ENCODE data around the gene APBA1.

APBA1 gene

DNA sequence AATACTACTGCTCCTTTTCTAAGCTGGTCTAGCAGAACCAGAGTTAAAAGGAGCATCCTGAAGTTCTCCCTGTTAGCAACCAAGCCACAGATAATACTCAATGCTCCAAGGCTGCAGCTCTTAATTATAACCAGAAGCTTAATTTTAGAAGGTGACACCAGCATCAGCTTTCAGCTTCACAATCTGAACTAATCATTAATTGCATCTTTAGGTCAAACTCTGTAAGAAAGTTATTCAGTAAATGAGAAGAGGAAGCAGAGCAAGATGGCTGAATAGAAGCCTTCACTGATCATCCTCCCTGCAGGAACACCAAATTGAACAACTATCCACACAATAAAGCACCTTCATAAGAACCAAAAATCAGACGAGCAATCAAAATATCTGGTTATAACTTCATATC, 38.5 kb downstream of the APBA1 start:
- no peaks in the 10 kb centered on the region for H3K9me3 ChIP-seq (ENCODE audit: control insufficient read depth, low read length)
- no peak overlapping the region for H3K4me3 ChIP-seq (ENCODE audit: extremely low read depth, insufficient read depth, low read length, poor library complexity, severe bottlenecking)
- H3K27ac ChIP-seq (ENCODE audit: low read depth, low read length, severe bottlenecking) = no peak overlapping the region
- H3K4me1 ChIP-seq (ENCODE audit: control insufficient read depth, insufficient read depth, low read length, poor library complexity, severe bottlenecking) = no peaks in the 10 kb centered on the region
- WGBS, 2 experiments (ENCODE audit: insufficient coverage in 2 of 2) = no CpG with 5 or more reads among the region's 1 CpG
- H3K36me3 ChIP-seq (ENCODE audit: control insufficient read depth, insufficient read depth, low read length) = no peaks in the 10 kb centered on the region

- Histone ChIP-seq H3K36me3 (ENCODE audit: control insufficient read depth, insufficient read depth, low read length) (no peaks in the 10 kb centered on the region), H3K9me3 (ENCODE audit: control insufficient read depth, low read length) (no peaks in the 10 kb centered on the region), H3K4me1 (ENCODE audit: control insufficient read depth, insufficient read depth, low read length, poor library complexity, severe bottlenecking) (no peaks in the 10 kb centered on the region), H3K27ac (ENCODE audit: low read depth, low read length, severe bottlenecking) (no peak overlapping the region), H3K4me3 (ENCODE audit: extremely low read depth, insufficient read depth, low read length, poor library complexity, severe bottlenecking) (no peak overlapping the region)
- WGBS, 2 experiments (ENCODE audit: insufficient coverage in 2 of 2) = 80 to 100% methylated on average over 1 of the region's 3 CpGs
Measured at GRCh38 chr9:69632768-69633167, 39.4 kb downstream of the APBA1 start.

- no peak overlapping the region for H3K4me3 ChIP-seq (ENCODE audit: extremely low read depth, insufficient read depth, low read length, poor library complexity, severe bottlenecking)
- no peaks in the 10 kb centered on the region for H3K36me3 ChIP-seq (ENCODE audit: control insufficient read depth, insufficient read depth, low read length)
- WGBS, 2 experiments (ENCODE audit: insufficient coverage in 2 of 2) = 83 to 89% methylated on average over 2 of the region's 3 CpGs
- H3K27ac ChIP-seq (ENCODE audit: low read depth, low read length, severe bottlenecking) = no peak overlapping the region
- H3K4me1 ChIP-seq (ENCODE audit: control insufficient read depth, insufficient read depth, low read length, poor library complexity, severe bottlenecking) = no peaks in the 10 kb centered on the region
- H3K9me3 ChIP-seq (ENCODE audit: control insufficient read depth, low read length) = no peaks in the 10 kb centered on the region
Measured at GRCh38 chr9:69627281-69627680, 44.9 kb downstream of the APBA1 start.

GRCh38 chr9:69623276-69623675, 48.9 kb downstream of the APBA1 start:
- no CpG with 5 or more reads among the region's 3 CpGs for WGBS, 2 experiments (ENCODE audit: insufficient coverage in 2 of 2)
- Histone ChIP-seq H3K4me3 (ENCODE audit: extremely low read depth, insufficient read depth, low read length, poor library complexity, severe bottlenecking) (no peak overlapping the region), H3K9me3 (ENCODE audit: control insufficient read depth, low read length) (no peaks in the 10 kb centered on the region), H3K4me1 (ENCODE audit: control insufficient read depth, insufficient read depth, low read length, poor library complexity, severe bottlenecking) (no peaks in the 10 kb centered on the region), H3K36me3 (ENCODE audit: control insufficient read depth, insufficient read depth, low read length) (no peaks in the 10 kb centered on the region), H3K27ac (ENCODE audit: low read depth, low read length, severe bottlenecking) (no peak overlapping the region)

- H3K4me1 ChIP-seq (ENCODE audit: control insufficient read depth, insufficient read depth, low read length, poor library complexity, severe bottlenecking) = no peaks in the 10 kb centered on the region
- no peaks in the 10 kb centered on the region for H3K9me3 ChIP-seq (ENCODE audit: control insufficient read depth, low read length)
- H3K27ac ChIP-seq (ENCODE audit: low read depth, low read length, severe bottlenecking) = no peak overlapping the region
- no peak overlapping the region for H3K4me3 ChIP-seq (ENCODE audit: extremely low read depth, insufficient read depth, low read length, poor library complexity, severe bottlenecking)
- no peaks in the 10 kb centered on the region for H3K36me3 ChIP-seq (ENCODE audit: control insufficient read depth, insufficient read depth, low read length)
- 83 to 100% methylated on average over 2 to 3 of the region's 3 CpGs for WGBS, 2 experiments (ENCODE audit: insufficient coverage in 2 of 2)
Measured at GRCh38 chr9:69622676-69623075, 49.5 kb downstream of the APBA1 start.

GRCh38 chr9:69621730-69622460, 50.3 kb downstream of the APBA1 start:
- H3K27ac ChIP-seq (ENCODE audit: low read depth, low read length, severe bottlenecking) = no peak overlapping the region
- H3K4me1 ChIP-seq (ENCODE audit: control insufficient read depth, insufficient read depth, low read length, poor library complexity, severe bottlenecking) = no peaks in the 10 kb centered on the region

DNA sequence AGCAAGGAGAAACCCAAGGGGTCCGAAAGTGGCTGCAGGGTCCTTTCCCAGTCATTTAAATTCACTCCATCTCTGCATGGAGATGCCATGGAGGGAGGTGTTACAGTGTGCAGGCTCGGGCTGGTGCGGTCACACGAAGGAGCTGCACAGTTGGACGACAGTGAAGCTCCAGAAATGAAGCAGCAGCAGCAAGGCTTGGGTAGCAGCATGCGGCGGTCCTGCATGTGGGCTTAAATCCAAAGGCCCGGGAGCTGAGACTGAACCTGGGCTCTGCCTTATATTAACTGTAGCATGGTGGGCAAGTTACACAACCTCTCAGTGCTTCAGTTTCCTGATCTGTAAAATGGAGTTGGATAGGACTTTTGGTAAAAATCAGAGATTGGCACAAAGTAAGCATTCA, 51.4 kb downstream of the APBA1 start:
- WGBS, 2 experiments (ENCODE audit: insufficient coverage in 2 of 2) = 86 to 94% methylated on average over 7 of the region's 8 CpGs
- Histone ChIP-seq H3K36me3 (ENCODE audit: control insufficient read depth, insufficient read depth, low read length) (no peaks in the 10 kb centered on the region), H3K27ac (ENCODE audit: low read depth, low read length, severe bottlenecking) (no peak overlapping the region), H3K9me3 (ENCODE audit: control insufficient read depth, low read length) (no peaks in the 10 kb centered on the region), H3K4me3 (ENCODE audit: extremely low read depth, insufficient read depth, low read length, poor library complexity, severe bottlenecking) (no peak overlapping the region), H3K4me1 (ENCODE audit: control insufficient read depth, insufficient read depth, low read length, poor library complexity, severe bottlenecking) (no peaks in the 10 kb centered on the region)

More at GRCh38 chr9:69621730-69622460, 50.3 kb downstream of the APBA1 start:
- Histone ChIP-seq H3K4me3 (ENCODE audit: extremely low read depth, insufficient read depth, low read length, poor library complexity, severe bottlenecking) (no peak overlapping the region), H3K36me3 (ENCODE audit: control insufficient read depth, insufficient read depth, low read length) (no peaks in the 10 kb centered on the region), H3K9me3 (ENCODE audit: control insufficient read depth, low read length) (no peaks in the 10 kb centered on the region)
- WGBS, 2 experiments (ENCODE audit: insufficient coverage in 2 of 2) = 93 to 100% methylated on average over 2 to 3 of the region's 3 CpGs

- Histone ChIP-seq H3K4me3 (ENCODE audit: extremely low read depth, insufficient read depth, low read length, poor library complexity, severe bottlenecking) (no peak overlapping the region), H3K27ac (ENCODE audit: low read depth, low read length, severe bottlenecking) (no peak overlapping the region), H3K4me1 (ENCODE audit: control insufficient read depth, insufficient read depth, low read length, poor library complexity, severe bottlenecking) (no peaks in the 10 kb centered on the region), H3K9me3 (ENCODE audit: control insufficient read depth, low read length) (no peaks in the 10 kb centered on the region), H3K36me3 (ENCODE audit: control insufficient read depth, insufficient read depth, low read length) (no peaks in the 10 kb centered on the region)
- WGBS, 2 experiments (ENCODE audit: insufficient coverage in 2 of 2) = 71 to 80% methylated on average over 1 of the region's 1 CpG
Measured at GRCh38 chr9:69619233-69619632, 52.9 kb downstream of the APBA1 start.

DNA sequence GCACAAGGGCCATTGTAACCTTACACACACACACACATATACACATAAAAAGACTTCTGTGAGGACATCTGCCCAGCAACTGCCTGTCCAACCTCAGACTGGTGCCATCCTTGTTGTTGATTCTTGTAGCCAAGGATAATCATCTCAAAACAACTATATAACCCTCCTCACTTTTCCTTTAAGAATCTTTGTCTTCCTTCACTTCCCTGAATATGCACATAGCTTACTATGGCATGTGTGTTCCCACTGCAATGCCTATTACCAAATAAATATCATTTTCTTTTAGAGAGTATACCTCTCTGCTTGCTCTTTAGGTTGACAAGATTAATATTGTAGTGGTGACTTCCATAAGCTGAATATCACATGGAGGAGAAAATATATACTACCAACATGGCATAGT, 55.2 kb downstream of the APBA1 start:
- Histone ChIP-seq H3K36me3 (ENCODE audit: control insufficient read depth, insufficient read depth, low read length) (no peaks in the 10 kb centered on the region), H3K4me3 (ENCODE audit: extremely low read depth, insufficient read depth, low read length, poor library complexity, severe bottlenecking) (no peak overlapping the region), H3K27ac (ENCODE audit: low read depth, low read length, severe bottlenecking) (no peak overlapping the region), H3K4me1 (ENCODE audit: control insufficient read depth, insufficient read depth, low read length, poor library complexity, severe bottlenecking) (no peaks in the 10 kb centered on the region), H3K9me3 (ENCODE audit: control insufficient read depth, low read length) (no peaks in the 10 kb centered on the region)

DNA sequence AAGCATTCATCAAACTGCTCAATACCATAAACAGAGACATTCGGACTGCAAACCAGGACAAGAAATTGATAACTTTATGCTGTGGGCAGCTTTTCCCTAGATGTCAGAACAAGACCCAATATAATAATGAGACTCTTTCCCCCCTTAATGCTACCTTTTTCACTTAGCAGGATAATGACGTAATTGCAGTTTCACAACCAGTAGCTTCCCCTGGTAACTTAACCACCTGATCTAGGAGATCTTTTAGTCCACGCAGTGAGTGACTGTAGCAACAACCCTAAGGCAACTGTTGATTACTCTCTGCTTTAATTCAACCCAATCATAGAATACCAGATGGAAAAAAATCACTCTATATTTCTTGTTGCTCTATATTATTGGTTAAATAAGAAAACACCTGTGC, 56.3 kb downstream of the APBA1 start:
- Histone ChIP-seq H3K36me3 (ENCODE audit: control insufficient read depth, insufficient read depth, low read length) (no peaks in the 10 kb centered on the region), H3K4me1 (ENCODE audit: control insufficient read depth, insufficient read depth, low read length, poor library complexity, severe bottlenecking) (no peaks in the 10 kb centered on the region), H3K27ac (ENCODE audit: low read depth, low read length, severe bottlenecking) (no peak overlapping the region), H3K9me3 (ENCODE audit: control insufficient read depth, low read length) (no peaks in the 10 kb centered on the region), H3K4me3 (ENCODE audit: extremely low read depth, insufficient read depth, low read length, poor library complexity, severe bottlenecking) (no peak overlapping the region)
- 90 to 96% methylated on average over 2 to 3 of the region's 3 CpGs for WGBS, 2 experiments (ENCODE audit: insufficient coverage in 2 of 2)

GRCh38 chr9:69611221-69611620, 61.0 kb downstream of the APBA1 start:
- WGBS, 2 experiments (ENCODE audit: insufficient coverage in 2 of 2) = 83% methylated on average over 1 of the region's 3 CpGs; no CpG with 5 or more reads in 1 of the 2 experiments
- Histone ChIP-seq H3K4me3 (ENCODE audit: extremely low read depth, insufficient read depth, low read length, poor library complexity, severe bottlenecking) (no peak overlapping the region), H3K27ac (ENCODE audit: low read depth, low read length, severe bottlenecking) (no peak overlapping the region), H3K4me1 (ENCODE audit: control insufficient read depth, insufficient read depth, low read length, poor library complexity, severe bottlenecking) (no peaks in the 10 kb centered on the region), H3K9me3 (ENCODE audit: control insufficient read depth, low read length) (no peaks in the 10 kb centered on the region), H3K36me3 (ENCODE audit: control insufficient read depth, insufficient read depth, low read length) (no peaks in the 10 kb centered on the region)

All from mesodermal cell (in vitro differentiated cells).